HG03521 (cell line): Measurements from ENCODE around the gene MYO16.

Source experiments
- ATAC-seq: cut with Tn5 transposase; IDR thresholded peaks from one replicate; pipeline ENCODE4 v1.9.1; 2021; ENCODE audit warnings: mild to moderate bottlenecking, moderate library complexity; ENCODE audit not compliant: unreplicated experiment

Gene MYO16

GRCh38 chr13:109110159-109110558 lies 480.7 kb downstream of the MYO16 start:
- ATAC-seq = no peak

- no peak for ATAC-seq
Measured at GRCh38 chr13:109111141-109111540, 481.7 kb downstream of the MYO16 start.

GRCh38 chr13:109113427-109113826 lies 484.0 kb downstream of the MYO16 start:
- peak; percentile 58 for ATAC-seq

- no peak for ATAC-seq
Measured at GRCh38 chr13:109114162-109114561, 484.8 kb downstream of the MYO16 start.

GRCh38 chr13:109114991-109115390 lies 485.6 kb downstream of the MYO16 start:
- ATAC-seq = no peak

GRCh38 chr13:109118521-109118920 lies 489.1 kb downstream of the MYO16 start:
- ATAC-seq = no peak

- no peak for ATAC-seq
Measured at GRCh38 chr13:109119896-109120295, 490.5 kb downstream of the MYO16 start.

- no peak for ATAC-seq
Measured at GRCh38 chr13:109121826-109122225, 492.4 kb downstream of the MYO16 start.

GRCh38 chr13:109123971-109124370 lies 494.6 kb downstream of the MYO16 start:
- ATAC-seq = no peak

GRCh38 chr13:109126178-109126577 lies 496.8 kb downstream of the MYO16 start:
- no peak for ATAC-seq

GRCh38 chr13:109126891-109127641 lies 497.7 kb downstream of the MYO16 start:
- no peak for ATAC-seq

- no peak for ATAC-seq
Measured at GRCh38 chr13:109128121-109128520, 498.7 kb downstream of the MYO16 start.

GRCh38 chr13:109130093-109130835 lies 500.9 kb downstream of the MYO16 start:
- no peak for ATAC-seq

GRCh38 chr13:109131698-109132257 lies 502.4 kb downstream of the MYO16 start:
- peak; percentile 73 for ATAC-seq

GRCh38 chr13:109135018-109135417 lies 505.6 kb downstream of the MYO16 start:
- no peak for ATAC-seq

GRCh38 chr13:109136873-109137272 lies 507.5 kb downstream of the MYO16 start:
- ATAC-seq = no peak

- no peak for ATAC-seq
Measured at GRCh38 chr13:109139346-109139745, 509.9 kb downstream of the MYO16 start.

- ATAC-seq = no peak
Measured at GRCh38 chr13:109140054-109140453, 510.6 kb downstream of the MYO16 start.

GRCh38 chr13:109140479-109141349 lies 511.3 kb downstream of the MYO16 start:
- ATAC-seq = no peak

GRCh38 chr13:109141706-109142105 lies 512.3 kb downstream of the MYO16 start:
- no peak for ATAC-seq
